HG02623 (cell line): ENCODE measurements around the gene DRD1.
"Not testable (repeated sequence)": the region's sequence is repeated elsewhere in the genome, so short reads cannot be mapped to it uniquely, and the experiment has no call there.

Source experiments
- ATAC-seq: cut with Tn5 transposase; IDR thresholded peaks from one replicate; pipeline ENCODE4 v1.9.1; 2021; ENCODE audit warnings: moderate library complexity; ENCODE audit not compliant: unreplicated experiment

DRD1 gene

DNA sequence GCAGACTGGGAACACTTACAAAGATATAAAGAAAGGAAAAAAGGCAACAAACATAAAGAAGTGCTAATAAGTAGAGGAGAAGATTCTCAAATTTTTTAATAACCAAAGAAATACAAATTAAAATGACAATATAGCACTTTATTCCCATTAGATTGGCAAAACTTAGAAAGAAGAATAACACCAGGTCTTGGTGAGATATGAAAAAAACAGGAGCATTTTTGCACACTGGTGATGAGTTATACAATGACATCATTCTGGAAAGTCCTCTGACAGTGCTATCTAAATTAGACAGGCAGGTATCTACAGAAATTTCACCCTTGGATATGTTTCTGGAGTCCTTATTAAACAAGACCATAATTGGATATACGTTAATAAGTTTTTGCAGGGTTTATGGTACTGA, 24.9 kb upstream of the DRD1 start:
- ATAC-seq: no peak

DNA sequence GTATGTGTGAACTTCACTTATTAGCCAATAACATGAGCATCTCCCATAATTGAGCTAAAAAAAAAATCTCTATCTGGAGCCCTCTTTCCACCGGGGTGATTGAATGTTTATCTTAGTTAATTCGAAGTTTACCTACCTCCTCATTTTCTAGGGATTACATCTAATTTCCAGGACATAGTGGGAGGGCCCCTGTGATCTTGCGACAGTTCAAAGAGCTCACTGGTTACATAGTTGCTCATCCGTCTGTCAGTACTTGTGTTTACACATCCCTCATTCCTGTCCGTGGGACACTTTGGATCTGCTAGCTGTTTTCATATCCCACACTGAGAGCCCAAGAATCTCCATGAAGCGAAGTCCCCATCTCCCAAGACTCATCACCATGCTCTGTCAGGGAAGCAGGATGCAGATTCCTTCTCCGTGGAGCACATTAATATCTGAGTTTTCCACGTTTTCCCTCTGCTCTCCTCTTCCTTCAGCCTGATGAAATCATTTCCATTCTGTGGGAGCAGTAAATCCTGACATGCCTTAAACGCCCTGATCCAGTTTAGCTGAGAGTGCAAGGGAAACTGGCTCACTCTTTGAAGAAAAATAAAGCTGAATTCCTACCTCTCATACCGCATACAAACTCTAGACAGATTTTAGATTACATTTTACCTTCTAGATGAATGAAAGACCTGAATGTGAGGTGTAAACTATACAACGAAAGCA, 24.2 kb upstream of the DRD1 start:
- ATAC-seq: no peak

DNA sequence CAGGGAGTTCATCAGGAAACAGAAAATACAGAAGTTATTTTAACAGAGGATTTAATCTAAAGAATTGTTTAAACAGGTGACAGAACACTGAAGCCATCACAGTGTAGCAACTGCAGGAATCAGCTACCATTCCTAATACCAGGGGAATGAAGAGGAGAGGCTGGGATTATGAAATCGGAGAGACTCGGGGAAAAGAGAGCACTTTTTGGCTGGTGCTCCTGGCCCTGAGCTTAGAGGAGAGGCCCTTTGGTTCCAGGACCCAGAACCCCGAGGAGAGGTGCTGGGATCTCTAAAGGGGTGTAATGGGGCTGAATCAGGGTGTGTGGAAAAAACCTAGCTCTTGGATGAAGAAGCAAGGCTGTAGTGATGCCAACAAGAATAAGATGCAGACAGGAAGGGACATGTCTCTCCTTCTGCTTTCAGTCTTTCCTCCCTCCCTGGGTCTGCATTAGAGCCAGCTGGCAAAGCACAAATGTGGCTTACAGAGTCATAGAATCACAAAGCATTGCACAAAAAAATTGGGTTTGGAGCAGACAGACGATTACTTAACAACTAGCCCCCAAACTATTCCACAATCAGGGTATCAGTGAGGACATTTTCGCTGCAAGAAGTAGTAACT, 22.8 kb upstream of the DRD1 start:
- no peak for ATAC-seq

DNA sequence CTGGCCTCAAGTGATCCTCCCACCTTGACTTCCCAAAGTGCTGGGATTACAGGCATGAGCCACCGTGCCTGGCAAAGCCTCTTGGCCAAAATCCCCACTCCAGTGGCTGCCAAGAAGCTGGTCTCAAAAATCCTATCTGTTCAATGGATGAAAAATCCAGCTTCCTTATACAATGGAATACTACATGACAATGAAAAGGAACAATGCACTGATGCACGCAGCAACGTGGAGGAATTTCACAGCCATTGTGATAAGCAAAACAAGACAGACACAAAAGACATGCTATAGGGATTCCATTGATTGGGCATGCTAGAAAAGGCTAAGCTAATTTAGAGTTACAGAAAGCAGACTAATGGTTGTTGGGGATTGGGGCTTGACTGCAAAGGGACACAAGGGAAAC, 21.3 kb upstream of the DRD1 start:
- no peak for ATAC-seq

DNA sequence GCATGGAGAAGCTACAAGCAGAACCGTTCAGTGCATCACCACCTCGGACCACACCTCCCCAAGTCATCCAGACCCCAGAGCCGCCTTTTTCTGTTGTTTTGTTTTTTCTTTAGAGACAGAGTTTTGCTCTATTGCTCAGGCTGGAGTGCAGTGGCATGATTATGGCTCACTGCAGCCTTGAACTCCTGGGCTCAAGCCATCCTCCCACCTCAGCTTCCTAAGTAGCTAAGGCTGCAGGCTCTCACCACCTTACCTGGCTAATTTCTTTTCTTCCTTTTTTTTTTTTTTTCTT, 20.9 kb upstream of the DRD1 start:
- ATAC-seq: no peak

DNA sequence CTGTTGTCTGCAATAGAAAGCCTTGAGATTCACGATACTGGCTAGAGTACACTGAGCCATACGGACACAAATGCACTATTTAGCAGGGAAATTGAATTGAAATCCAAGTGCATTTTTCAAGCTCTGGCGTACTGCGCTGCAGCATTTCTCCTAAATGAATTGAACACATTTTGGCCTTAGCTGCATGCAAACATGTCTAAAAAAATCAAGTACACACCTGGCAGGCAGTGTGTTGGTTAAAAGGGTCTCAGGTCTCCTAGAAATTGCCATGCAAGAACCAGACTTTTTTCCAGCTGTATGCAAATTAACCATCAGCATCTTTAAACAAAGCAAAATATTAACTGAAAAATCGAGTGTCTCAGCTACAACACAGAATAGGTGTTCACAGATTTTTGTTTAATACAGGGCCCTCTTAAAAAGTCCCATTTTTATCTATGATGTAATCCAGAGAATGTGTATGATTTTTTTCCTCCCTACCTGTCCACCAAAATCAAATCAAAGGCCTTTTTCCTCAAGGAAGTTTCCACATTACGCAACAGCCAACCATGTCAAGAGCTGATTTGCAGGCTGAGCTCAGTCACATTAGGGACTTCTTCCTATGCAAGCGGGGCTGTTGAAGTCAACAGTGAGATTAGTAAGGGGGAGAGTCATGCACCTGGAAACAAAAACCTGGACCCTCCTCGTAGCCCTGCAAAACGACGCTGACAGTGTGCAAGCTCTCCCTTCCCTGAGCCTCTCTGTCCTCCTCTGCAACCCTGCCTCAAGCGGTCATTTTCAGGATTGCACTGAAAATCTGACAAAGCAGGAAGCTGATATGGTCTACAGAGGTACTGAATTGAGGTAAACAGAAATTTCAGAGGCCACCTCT, 20.3 kb upstream of the DRD1 start:
- ATAC-seq: peak; percentile 96

DNA sequence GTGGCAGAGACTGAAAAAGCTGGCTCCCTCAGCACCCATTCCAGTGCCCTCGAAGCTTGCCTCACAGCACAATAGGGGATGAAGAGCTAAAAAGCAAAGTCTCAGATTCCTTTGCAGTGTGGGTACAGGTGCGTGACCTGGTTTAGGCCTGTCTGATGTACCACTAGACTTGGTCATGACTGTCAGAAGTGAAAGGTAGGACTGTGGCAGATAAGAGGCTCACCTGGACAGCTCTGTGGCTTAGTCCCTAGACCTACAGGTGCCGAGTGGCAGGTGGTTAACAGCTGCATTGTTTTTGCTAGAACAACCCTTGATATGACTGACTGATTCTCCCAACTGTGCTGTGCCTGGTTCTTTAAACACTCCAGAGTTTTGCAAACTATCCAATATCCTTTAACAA, 19.7 kb upstream of the DRD1 start:
- no peak for ATAC-seq

DNA sequence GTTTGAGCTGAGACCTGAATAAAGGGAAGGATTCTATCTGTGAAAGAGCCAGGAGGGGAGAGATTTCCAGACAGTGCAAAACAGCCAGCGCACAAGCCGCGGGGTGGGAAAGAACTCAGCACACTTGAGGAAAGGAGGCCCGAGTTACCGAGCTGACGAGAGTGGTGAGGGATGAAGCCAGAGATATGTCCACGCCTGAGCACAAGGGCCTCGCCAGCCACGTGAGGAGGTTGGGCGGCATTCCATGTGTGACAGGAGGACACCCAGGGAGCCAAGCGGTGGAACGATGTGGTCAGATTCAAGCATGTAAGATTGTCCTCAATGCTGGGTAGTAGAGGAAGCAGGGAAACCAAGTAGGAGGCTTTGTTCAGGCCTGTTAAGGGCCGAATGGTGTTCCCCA, 17.4 kb upstream of the DRD1 start:
- no peak for ATAC-seq

DNA sequence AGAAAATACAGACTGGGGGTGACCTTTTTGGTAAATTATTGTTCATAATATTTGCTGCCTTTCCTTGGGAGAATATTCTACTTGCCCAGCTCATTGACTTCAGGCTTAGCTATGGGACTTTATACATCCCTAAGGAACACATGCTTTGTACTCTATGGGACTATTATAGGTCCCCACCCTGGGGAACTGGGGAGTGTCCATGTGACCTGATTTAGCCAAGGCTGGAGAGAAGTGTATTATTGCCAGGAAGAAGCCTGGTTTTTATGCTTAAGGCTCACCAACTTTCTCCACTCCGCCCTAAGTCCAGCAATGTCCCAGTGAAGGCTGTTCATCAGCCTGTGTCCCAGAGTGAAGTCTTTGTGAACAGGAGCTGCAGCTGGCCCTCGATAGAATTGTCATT, 16.6 kb upstream of the DRD1 start:
- no peak for ATAC-seq

DNA sequence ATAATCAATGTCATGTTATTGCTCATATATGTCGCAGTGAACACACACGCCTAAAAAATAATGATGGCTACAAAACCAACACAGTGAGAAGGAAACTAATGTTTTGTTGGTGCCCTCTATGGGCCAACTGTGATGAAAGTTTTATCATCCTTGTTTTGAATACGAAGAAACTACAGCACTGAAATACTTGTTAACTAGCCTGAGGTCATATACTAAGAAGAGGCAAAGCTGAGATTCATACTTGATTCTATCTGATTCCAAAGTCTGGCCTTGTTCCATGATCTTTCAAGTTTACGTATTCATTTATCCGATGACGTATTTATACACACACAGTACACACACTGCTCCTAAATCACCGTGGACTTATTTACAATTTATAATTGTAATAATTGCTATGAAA, 16.1 kb upstream of the DRD1 start:
- ATAC-seq: no peak

DNA sequence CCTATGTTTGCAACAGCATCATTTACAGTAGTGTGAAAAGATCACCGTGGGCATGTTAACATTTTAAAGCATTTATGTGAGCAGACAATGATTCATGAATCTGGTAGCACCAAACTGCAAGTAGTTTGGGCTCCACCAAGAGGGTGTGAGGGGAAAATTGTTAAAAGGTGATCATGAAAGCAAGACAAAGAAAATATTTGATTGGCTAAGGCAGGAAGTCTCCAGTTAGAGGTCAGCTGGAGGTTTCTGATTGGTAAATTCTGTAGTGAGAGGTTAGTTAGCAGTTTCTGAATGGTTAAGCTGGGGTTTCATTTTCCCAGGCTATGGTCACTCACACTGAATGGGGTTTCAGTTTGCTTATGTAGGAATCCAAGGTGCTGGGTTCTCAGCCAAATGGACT, 13.5 kb upstream of the DRD1 start:
- ATAC-seq: peak; percentile 85

DNA sequence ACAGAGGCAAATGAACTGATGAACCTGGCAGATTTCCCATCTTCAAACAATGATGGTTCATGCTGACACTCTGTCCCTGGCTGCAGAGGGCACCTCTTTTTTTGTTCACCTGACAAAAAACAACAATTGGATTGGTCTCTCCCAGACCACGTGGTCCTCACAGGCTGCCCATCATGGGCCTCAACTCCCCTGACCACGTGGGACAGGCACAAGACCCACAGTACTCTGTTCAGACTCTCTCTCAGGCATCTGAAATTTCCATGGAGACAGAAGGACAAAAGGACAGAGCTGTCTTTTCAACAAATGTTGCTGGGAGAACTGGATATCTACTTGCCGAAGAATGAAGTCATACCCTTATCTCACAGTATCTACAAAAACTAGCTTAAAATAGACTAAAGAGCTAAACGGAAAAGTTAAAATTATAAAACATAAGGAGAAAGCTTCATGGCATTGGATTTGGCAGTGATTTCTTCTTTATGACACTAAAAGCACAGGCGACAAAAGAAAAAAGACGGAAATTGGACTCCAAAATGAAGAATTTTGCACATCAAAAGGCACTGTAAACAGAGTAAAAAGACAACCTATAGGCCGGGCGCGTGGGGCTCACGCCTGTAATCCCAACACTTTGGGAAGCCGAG, 12.2 kb upstream of the DRD1 start:
- ATAC-seq: no peak

DNA sequence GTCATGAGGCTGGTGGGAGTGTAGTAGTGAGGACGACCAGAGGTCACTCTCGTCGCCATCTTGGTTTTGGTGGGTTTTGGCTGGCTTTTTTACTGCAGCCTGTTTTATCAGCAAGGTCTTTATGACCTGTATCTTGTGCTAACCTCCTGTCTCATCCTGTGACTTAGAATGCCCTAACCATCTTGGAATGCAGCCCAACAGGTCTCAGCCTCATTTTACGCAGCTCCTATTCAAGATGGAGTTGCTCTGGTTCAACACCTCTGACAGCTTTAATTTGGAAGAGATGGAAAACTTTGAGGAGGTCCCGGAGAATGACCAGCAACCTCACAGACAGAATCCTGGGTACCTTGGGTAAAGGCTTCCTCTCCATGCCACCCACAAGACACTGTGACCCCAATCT, 10.4 kb upstream of the DRD1 start:
- ATAC-seq: not testable (repeated sequence)

DNA sequence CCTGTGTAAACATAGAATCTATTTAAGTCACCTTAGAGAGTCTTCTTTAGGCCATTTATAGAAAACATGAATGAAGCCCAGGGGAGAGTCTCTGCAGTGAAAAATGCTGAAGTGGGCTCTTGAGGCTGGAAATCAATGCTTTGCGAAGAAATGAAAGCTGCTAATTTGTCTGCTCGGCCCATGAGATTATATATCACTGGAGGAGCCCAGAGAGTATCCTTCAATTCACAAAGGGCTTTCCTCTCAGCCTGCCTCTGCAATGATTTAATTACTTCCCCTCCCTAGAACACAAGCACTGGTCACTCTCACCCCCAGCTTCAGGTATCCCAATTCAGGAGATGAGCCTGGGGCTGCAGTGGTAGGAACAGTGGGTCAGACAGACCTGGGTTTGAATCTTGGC, 8.2 kb upstream of the DRD1 start:
- ATAC-seq: no peak

DNA sequence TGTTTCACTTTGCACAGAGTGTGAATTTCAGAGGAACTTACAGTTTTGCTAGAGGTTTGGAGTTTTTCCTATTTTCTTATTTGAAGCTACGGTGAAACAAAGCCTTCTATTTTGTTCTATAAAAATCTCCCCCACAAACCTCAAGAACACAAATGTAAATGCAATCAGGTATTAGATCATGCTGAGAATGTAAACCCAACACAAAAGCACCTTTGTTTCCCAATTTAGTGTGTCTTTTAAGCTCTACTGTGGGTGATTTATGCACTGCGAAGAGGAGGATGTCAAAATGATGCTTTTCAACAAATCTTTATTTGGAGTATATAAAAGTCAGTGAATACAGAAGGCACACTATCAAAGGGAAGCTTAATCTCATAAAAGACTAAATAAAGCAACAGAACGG, 4.3 kb upstream of the DRD1 start:
- no peak for ATAC-seq

DNA sequence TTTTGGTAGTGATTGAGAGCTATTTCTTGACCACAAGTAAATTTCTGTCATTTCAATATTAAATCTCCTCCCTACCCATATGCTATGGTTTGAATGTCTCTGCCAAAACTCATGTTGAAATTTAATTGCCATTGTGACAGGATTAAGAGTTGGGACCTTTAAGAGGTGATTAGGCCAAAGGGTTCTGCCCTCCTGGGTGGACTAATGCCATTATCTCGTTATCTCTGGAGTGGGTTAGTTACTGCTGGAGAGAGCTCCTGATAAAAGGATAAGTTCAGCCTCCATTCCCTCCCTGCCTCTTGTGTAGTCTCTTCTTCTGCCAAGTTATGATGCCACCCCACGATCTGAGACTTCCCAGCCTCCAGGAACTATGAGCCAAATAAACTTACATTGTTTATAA, 3.6 kb upstream of the DRD1 start:
- ATAC-seq: no peak

DNA sequence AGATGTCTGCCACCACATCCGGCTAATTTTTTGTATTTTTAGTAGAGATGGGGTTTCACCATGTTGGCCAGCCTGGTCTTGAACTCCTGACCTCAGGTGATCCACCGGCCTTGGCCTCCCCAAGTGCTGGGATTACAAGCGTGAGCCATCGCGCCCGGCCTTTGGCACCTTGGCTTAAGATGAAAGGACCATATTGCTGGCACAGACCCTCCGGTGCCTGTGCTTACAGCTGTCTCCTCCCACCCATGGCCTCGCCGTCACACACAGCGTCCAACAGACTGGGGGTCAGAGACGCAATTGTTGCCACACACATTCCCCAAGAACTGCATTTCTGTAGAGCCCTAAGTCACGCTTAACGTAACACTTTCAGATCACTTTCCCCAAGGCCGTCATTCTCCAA, 2.4 kb upstream of the DRD1 start:
- ATAC-seq: not testable (repeated sequence)

DNA sequence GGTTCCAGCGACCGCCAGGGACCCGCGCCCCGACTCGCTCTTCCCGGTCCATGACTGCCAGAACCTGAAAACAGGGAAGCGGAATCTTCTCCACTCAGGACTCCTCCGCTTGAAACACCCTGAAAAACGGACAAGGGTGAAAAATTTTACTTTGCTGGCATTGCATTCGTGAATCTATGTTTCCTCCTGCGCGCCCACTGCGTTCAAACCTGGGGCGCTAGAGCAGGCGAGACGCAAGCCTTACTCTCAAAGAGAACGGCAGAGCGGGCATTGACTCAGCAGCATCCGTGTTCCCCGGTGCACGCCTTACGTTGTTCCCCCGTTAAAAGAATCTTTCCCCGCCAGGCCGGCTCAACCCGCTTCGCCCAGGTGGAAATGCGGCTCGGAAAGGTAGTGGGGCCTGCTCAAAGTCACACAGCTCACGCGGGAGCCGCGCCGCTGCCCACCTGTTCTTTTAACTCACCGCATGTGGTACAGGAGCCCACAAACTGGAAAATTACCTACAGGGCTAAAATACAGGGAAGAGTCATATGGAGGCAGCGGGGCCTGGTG, 999 bp upstream of the DRD1 start:
- no peak for ATAC-seq

DNA sequence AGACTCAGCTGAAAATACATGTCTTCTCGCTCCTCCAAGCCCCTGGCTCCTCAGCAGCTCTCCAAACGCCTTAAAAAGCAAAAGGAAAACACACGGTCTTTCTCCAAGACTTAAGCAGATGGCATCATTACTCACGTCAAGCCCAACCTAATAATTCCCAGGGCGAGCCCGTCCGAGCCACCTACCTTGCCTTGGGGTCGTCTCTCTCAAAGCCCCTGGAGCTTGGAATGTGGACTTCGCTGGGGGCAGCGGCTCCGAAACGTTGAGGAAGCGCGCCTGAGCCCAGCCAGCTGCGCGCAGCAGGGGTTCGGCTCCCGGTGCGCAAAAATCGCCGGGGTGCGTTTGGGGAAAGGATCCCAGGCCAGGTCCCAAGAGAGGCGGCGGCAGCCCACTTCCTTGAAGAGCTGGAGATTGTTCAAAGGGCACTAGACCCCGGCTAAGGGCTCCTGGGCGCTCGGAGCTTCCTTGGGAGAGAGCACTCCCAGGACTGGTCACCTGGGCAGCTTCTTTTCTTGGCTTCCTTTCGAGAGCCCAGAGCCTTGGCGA, 395 bp downstream of the DRD1 start:
- ATAC-seq: no peak

DNA sequence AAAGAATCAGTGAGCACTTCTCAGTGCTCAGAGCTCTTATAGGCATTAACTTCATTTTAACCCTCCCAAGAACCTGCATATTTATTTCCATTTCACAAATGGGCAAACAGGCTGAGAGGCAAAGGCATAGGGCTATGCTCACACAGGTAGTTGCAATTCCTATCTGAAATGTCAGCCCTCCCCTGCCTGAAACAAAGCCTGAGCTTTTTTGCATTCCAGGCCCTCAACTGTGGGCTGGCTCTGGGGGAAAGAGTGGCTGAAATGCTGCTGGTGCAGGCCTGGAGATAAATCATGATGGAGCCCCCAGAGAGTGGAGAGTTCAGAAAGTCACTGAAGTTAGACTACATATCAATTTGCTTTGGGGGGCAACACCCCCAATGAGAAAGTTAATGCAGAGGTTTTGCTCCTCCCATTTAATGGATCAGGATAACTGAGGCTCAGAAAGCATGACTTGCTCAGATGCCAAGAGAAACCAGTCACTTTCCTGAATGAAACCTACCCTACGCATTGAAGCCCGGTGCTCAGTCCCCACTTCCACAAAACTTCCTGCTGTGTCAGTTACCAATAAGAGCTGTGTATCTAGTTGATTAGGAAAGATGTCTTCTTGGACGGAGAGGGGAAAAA, 5.6 kb downstream of the DRD1 start:
- ATAC-seq: no peak

DNA sequence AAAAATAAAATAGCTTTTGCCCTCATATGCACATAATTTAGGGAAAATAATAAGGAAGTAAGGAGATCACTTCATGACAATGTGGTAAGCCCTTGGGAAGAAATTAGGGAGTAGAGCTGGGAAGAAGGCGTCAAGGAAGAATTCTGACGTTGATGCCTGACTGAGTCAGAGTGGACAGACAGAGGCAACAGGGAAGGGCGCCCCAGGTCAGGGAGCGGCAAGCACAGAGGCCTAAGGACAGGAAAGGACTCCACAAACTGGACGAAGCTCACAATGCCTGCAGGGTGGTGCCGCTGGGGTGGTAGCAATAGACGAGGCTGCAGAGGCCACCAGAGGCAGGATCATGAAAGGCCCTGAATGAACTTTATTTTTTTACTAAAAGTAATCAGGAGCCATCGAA, 7.6 kb downstream of the DRD1 start:
- no peak for ATAC-seq
